Endothelial cell of umbilical vein (primary cell): ENCODE results near the gene TSEN54. TPM values are rescaled to one million over a fixed set of nuclear protein-coding genes. Genes with fewer than 3 reads are reported as not detected.

Experiments
- BruUV-seq: library from RNA; stranded (reverse); fragments of 400-500 nt; replicated peaks from 2 replicates; lab custom pipeline; 2021; lab: Mats Ljungman, UMichigan
- CTCF ChIA-PET: fragments of 300-600, 350-600 bp; sonication (Branson Sonifier 250); formaldehyde crosslinking; loops from one replicate; lab custom pipeline; 2021; ENCODE audit warnings: antibody characterized with exemption, inconsistent platforms; lab: Charles Lee
- POLR2A ChIA-PET: fragments of 300-600, 350-600 bp; sonication (Branson Sonifier 250); formaldehyde crosslinking; loops from one replicate; lab custom pipeline; 2021; ENCODE audit warnings: antibody characterized with exemption, inconsistent platforms; lab: Charles Lee
- DNase-seq: peaks from one replicate; pipeline ENCODE4 v3.0.0-alpha.2; 2011; ENCODE audit warnings: low read depth, low spot score
- FAIRE-seq: peaks from 2 replicates; lab custom pipeline; 2011; peaks lifted over from hg19 to GRCh38; lab: Jason Lieb, UNC
- H2AFZ ChIP-seq: 2 replicates; pipeline ENCODE4 v1.6.0; 2012; ENCODE audit warnings: low read depth, low read length, control low read depth, inconsistent platforms
- H3K27ac ChIP-seq: 2 replicates; pipeline ENCODE4 v1.5.1; 2011; ENCODE audit warnings: low read depth, mild to moderate bottlenecking, control low read depth, low read length, moderate library complexity; ENCODE audit not compliant: insufficient read depth
- H3K27me3 ChIP-seq, 2 experiments: 2 replicates each; pipeline versions ENCODE4 v1.6.0 to v1.6.1; 2011; ENCODE audit warnings: low read length in 2 of 2, mixed read lengths in 1 of 2; ENCODE audit not compliant: control insufficient read depth in 2 of 2, insufficient read depth in 2 of 2
- H3K36me3 ChIP-seq, 2 experiments: 2 replicates in 1 of 2; 3 replicates in 1 of 2; pipeline ENCODE4 v1.5.1; 2011; ENCODE audit warnings: low read length in 2 of 2, mild to moderate bottlenecking in 1 of 2, moderate library complexity in 1 of 2; ENCODE audit not compliant: control insufficient read depth in 2 of 2, insufficient read depth in 2 of 2; ENCODE audit errors: extremely low read depth in 1 of 2
- H3K4me1 ChIP-seq: 3 replicates; pipeline ENCODE4 v1.5.1; 2011; ENCODE audit warnings: mild to moderate bottlenecking, low read length; ENCODE audit not compliant: control insufficient read depth, insufficient read depth; ENCODE audit errors: extremely low read depth
- H3K4me2 ChIP-seq: 2 replicates; pipeline ENCODE4 v1.6.1; 2011; ENCODE audit warnings: low read length, control low read depth, mixed read lengths; ENCODE audit not compliant: insufficient read depth
- H3K4me3 ChIP-seq, 3 experiments: fragments of 200-600 bp in 1 of 3; sonication (generic), shearing (Covaris generic) in 1 of 3; replicated peaks in 1 of 3; 2 replicates each; pipeline ENCODE4 v1.5.1; 2011 to 2016; ENCODE audit warnings: control low read depth in 3 of 3, low read length in 3 of 3, mild to moderate bottlenecking in 2 of 3, inconsistent platforms in 1 of 3, low read depth in 1 of 3, moderate library complexity in 1 of 3; ENCODE audit not compliant: insufficient read depth in 1 of 3
- H3K79me2 ChIP-seq: 2 replicates; pipeline ENCODE4 v1.6.0; 2012; ENCODE audit warnings: low read length, inconsistent platforms; ENCODE audit not compliant: control insufficient read depth, insufficient read depth
- H3K9ac ChIP-seq: replicated peaks from 2 replicates; pipeline ENCODE3; 2011; ENCODE audit warnings: low read length, control low read depth; ENCODE audit not compliant: insufficient read depth; ENCODE audit errors: extremely low read depth
- H3K9me1 ChIP-seq: replicated peaks from 3 replicates; pipeline ENCODE4 v1.6.0; 2011; ENCODE audit warnings: mild to moderate bottlenecking, low read length; ENCODE audit not compliant: control insufficient read depth, insufficient read depth; ENCODE audit errors: extremely low read depth
- H3K9me3 ChIP-seq: replicated peaks from 2 replicates; pipeline ENCODE4 v1.5.1; 2012; ENCODE audit warnings: low read length, inconsistent platforms; ENCODE audit not compliant: control insufficient read depth, insufficient read depth
- H4K20me1 ChIP-seq: replicated peaks from 2 replicates; pipeline ENCODE3; 2011; ENCODE audit warnings: mild to moderate bottlenecking, low read length; ENCODE audit not compliant: control insufficient read depth, insufficient read depth; ENCODE audit errors: extremely low read depth
- EZH2 ChIP-seq: IDR thresholded peaks from 2 replicates; pipeline ENCODE4 v1.6.1; 2012; ENCODE audit warnings: borderline replicate concordance, low read depth, mild to moderate bottlenecking, moderate library complexity, low read length, inconsistent platforms; ENCODE audit not compliant: severe bottlenecking
- FOS ChIP-seq: IDR thresholded peaks from 2 replicates; pipeline ENCODE4 v1.6.1; 2011; ENCODE audit warnings: mild to moderate bottlenecking, low read length, moderate library complexity, borderline replicate concordance; ENCODE audit not compliant: insufficient read depth
- GATA2 ChIP-seq: IDR thresholded peaks from 2 replicates; pipeline ENCODE4 v1.7.0; 2011; ENCODE audit warnings: low read depth, mild to moderate bottlenecking, moderate library complexity, mixed read lengths, low read length; ENCODE audit not compliant: insufficient read length, insufficient read depth
- JUN ChIP-seq: IDR thresholded peaks from 2 replicates; pipeline ENCODE4 v1.6.1; 2011; ENCODE audit warnings: borderline replicate concordance, low read depth; ENCODE audit not compliant: insufficient read length, insufficient read depth
- MAX ChIP-seq: IDR thresholded peaks from 2 replicates; pipeline ENCODE4 v1.6.1; 2011; ENCODE audit not compliant: insufficient read depth, insufficient read length
- MYC ChIP-seq: IDR thresholded peaks from one replicate; pipeline ENCODE4 v1.6.1; 2011; ENCODE audit warnings: mild to moderate bottlenecking, low read depth, low read length
- POLR2A ChIP-seq: IDR thresholded peaks from 2 replicates; pipeline ENCODE4 v1.6.1; 2012; ENCODE audit warnings: low read depth, mild to moderate bottlenecking, control low read depth, low read length
- POLR2AphosphoS5 ChIP-seq: IDR thresholded peaks from 2 replicates; pipeline ENCODE4 v1.6.1; 2012; ENCODE audit warnings: low read depth, mild to moderate bottlenecking, control low read depth, low read length, moderate library complexity; ENCODE audit not compliant: insufficient read depth
- dilution Hi-C: fragments of 300-500 bp; cut with MboI; formaldehyde crosslinking; loops from one replicate; pipeline ENCODE4 v1.15.0; 2019; ENCODE audit warnings: low sequenced_read_pairs; ENCODE audit not compliant: extremely low pct_ligation_motif_present
- intact Hi-C: fragments of 100-400 bp; cut with micrococcal nuclease; formaldehyde crosslinking; loops from one replicate; pipeline ENCODE4 v1.10.0; 2022
- polyA plus RNA-seq, 4 experiments: library from polyadenylated mRNA; depleted of rRNA in 3 of 4; stranded (reverse) in 3 of 4; unstranded in 1 of 4; fragments of >200 nt; gene quantifications; 2 replicates each; pipeline versions ENCODE4 v1.2.1 to v1.2.3, GENCODE V29; 2011 to 2012; ENCODE audit warnings: missing spikeins in 1 of 4
- total RNA-seq: library from RNA; stranded (reverse); gene quantifications from 2 replicates; pipeline ENCODE4 v1.2.3, GENCODE V29; 2021
- TF ChIP-seq, protein P1 (sequence below), 2 donors: IDR thresholded peaks; 1 replicate in 1 of 2; 2 replicates in 1 of 2; pipeline ENCODE4 v1.5.1; 2011; ENCODE audit warnings: low read length in 2 of 2, mild to moderate bottlenecking in 2 of 2, moderate library complexity in 2 of 2, control low read depth in 1 of 2, inconsistent platforms in 1 of 2, low read depth in 1 of 2; ENCODE audit not compliant: insufficient read depth in 1 of 2; ENCODE audit errors: extremely low read depth in 1 of 2

Gene TSEN54
- total and polyA plus RNA-seq, 2 donors (not counting 3 experiments of a cell fraction or from before 2014, with no cell fraction given), result 22.3 to 26.3 TPM

DNA sequence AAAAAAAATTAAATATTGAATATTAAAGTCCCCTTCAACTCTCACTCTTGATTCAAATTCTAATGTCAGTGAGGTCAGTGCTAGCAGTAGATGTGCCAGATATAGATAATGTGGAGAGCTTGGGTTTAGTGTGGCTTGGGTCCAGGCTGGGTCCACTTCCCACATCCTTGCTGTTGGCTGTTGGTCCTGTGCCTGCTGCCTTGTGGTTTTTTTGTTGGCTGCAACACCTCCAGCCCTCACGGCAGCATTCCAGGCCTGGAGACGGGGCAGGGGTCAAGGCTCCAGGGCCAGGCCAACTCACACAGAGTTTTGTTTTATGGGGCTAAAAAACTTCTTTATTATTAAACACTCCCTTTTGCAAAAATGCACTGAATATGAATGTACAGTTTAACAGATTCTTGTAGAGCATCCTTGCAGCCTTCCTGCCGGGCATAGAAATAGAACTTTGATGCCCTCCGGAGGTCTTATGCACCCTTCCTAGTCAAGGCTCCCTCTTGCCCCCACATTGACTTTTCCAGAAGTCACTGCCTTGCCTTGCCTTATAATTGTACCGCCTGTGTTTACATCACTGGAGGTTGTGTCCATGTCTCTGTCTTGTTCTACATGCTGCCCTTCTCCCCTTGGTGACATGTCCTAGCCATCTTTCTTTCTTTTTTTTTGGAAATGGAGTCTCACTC, 45.7 kb downstream of the TSEN54 start:
- H3K27me3 ChIP-seq, result no peaks in the 10 kb centered on the region
- H3K4me2 ChIP-seq, result no peak overlapping the region
- no peaks in the 10 kb centered on the region for H3K36me3 ChIP-seq
- intact Hi-C loops (no loop called here), dilution Hi-C loops (no loop called here)
- BruUV-seq, result no TSS peak
- no peak overlapping the region for H3K4me3 ChIP-seq
- POLR2A ChIA-PET, result no interaction called here
- DNase-seq (no peak), FAIRE-seq (no peak)
- H3K9ac ChIP-seq, result no peak overlapping the region
- H3K4me1 ChIP-seq, result no peaks in the 10 kb centered on the region
- no peak overlapping the region for H3K27ac ChIP-seq
- CTCF ChIA-PET, result no interaction called here
- H3K9me1 ChIP-seq, result no peaks in the 10 kb centered on the region
- H2AFZ ChIP-seq, result no peak overlapping the region
- H3K79me2 ChIP-seq, result no peaks in the 10 kb centered on the region
- no peaks in the 10 kb centered on the region for H4K20me1 ChIP-seq
- TF ChIP-seq MYC (no peak), POLR2AphosphoS5 (no peak), MAX (no peak)
- H3K9me3 ChIP-seq, result no peaks in the 10 kb centered on the region

GRCh38 chr17:75563063-75563758, 46.9 kb downstream of the TSEN54 start:
- Histone ChIP-seq H2AFZ (no peak overlapping the region), H3K4me3 (no peak overlapping the region), H3K9me3 (no peaks in the 10 kb centered on the region), H3K27ac (no peak overlapping the region), H4K20me1 (no peaks in the 10 kb centered on the region), H3K4me2 (no peak overlapping the region), H3K36me3 (no peaks in the 10 kb centered on the region), H3K27me3 (no peaks in the 10 kb centered on the region), H3K4me1 (no peaks in the 10 kb centered on the region), H3K79me2 (no peaks in the 10 kb centered on the region), H3K9me1 (no peaks in the 10 kb centered on the region), H3K9ac (no peak overlapping the region)
- intact Hi-C loops (no loop called here), dilution Hi-C loops (no loop called here)
- DNase-seq (no peak), FAIRE-seq (no peak)
- no TSS peak for BruUV-seq
- TF ChIP-seq POLR2AphosphoS5, result no peak
- TF ChIP-seq POLR2A, result no peak
- no peak for TF ChIP-seq FOS
- no peak for TF ChIP-seq EZH2
- no peak for TF ChIP-seq MAX
- TF ChIP-seq MYC, result no peak
- TF ChIP-seq GATA2, result no peak
- TF ChIP-seq, protein P1, sequence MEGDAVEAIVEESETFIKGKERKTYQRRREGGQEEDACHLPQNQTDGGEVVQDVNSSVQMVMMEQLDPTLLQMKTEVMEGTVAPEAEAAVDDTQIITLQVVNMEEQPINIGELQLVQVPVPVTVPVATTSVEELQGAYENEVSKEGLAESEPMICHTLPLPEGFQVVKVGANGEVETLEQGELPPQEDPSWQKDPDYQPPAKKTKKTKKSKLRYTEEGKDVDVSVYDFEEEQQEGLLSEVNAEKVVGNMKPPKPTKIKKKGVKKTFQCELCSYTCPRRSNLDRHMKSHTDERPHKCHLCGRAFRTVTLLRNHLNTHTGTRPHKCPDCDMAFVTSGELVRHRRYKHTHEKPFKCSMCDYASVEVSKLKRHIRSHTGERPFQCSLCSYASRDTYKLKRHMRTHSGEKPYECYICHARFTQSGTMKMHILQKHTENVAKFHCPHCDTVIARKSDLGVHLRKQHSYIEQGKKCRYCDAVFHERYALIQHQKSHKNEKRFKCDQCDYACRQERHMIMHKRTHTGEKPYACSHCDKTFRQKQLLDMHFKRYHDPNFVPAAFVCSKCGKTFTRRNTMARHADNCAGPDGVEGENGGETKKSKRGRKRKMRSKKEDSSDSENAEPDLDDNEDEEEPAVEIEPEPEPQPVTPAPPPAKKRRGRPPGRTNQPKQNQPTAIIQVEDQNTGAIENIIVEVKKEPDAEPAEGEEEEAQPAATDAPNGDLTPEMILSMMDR (IDR thresholded peaks at IDR 0.05; ENCODE audit: extremely low read depth in 1 of 2, insufficient read depth in 1 of 2, low read depth in 1 of 2, low read length in 2 of 2), result no peak
- no peak for TF ChIP-seq JUN
- ChIA-PET POLR2A (no interaction called here), CTCF (no interaction called here)
